G401.6 (cell line): ENCODE results near the gene WASF1.
"Not testable (repeated sequence)": the region's sequence is repeated elsewhere in the genome, so short reads cannot be mapped to it uniquely, and the experiment has no call there.

ENCODE experiments used
- FAIRE-seq: peaks from 2 replicates; lab custom pipeline; 2012; peaks lifted over from hg19 to GRCh38; lab: Jason Lieb, UNC

The WASF1 gene

DNA sequence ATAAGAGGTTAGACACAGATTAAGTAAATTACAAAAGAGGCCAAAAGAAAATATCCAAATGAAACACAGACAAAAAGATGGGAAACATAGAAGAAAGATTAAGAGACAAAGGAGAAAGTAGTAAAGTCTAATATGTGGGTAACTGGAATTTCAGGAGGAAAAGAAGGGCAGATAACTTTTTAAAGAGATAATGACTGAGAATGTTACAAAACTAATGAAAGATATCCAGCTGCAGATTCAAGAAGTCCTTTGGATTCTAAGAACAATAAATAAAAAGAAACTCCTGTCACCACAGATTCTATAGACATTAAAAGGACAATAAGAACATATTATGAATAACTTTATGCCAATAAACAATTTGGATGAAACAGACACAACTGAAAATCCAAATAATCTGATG lies 90.1 kb downstream of the WASF1 start:
- FAIRE-seq, result no peak

DNA sequence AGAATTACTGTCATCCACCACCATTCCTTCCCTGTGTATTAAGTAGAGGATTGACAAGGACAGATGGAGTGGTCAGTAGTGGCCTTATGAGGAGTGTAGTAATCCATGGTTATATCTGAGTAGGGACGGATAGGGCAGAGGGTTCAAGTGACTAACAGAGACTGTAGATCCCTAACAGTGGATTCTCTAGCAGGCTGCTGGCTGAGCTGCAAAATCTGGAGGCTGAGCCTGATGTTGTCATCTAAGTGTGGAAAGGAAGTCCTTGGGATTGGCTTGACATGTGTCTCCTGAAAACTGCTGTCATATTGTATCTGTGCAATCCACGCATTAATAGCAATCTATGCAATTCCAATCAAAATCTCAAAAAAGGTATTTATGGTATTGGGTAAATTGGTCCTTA lies 94.2 kb downstream of the WASF1 start:
- no peak for FAIRE-seq

DNA sequence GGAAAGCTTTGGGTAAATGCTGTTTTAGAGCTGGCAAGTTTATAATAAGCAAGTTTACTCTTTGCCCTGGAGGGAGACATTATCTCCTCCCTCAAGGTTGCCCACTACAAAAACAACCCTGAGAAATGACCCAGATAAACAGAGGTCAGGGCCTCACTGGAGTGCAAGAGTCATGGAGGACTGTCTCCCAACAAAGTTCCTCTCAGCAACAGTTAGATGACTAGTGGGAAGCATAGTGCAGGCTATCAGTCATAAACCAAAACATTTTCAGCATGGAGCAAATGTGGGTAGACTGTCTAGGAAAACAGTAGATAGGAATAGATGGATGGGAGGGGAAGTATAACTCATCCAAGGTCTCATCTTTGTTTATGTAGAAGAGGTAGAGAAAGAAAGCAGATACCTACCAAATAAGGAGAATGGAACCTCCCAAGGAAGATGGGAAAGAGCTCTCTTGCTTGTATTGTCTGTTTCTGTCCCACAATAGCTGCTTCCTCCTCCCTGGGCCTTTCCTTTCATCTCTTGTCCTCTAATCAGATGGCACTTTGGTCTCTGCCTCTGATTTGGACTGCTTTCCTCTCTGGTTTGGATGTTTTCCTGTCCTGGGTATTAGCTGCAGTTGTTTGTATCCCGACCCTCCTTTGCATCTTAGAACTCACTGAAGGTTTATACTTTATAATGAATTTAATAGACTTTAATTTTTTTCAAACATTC lies 95.4 kb downstream of the WASF1 start:
- FAIRE-seq, result no peak

DNA sequence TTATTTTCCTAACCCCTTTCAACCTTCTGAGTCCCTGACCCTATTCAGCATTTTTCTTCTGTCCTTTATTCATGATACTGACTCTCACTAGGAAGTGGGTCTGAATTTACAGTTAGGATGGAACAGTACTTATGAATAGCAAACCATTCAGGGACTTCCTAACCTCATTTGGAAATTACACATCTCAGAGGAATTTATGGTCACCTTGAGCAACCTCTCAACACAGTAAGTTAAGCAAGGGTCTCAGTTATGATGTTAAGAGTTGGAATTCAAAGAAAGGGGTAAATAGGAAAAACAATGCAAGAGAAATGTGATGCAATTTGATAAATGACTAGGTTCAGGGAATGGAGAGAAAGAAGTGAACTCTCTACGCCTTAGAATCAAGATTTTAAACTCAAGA lies 104.1 kb downstream of the WASF1 start:
- no peak for FAIRE-seq

DNA sequence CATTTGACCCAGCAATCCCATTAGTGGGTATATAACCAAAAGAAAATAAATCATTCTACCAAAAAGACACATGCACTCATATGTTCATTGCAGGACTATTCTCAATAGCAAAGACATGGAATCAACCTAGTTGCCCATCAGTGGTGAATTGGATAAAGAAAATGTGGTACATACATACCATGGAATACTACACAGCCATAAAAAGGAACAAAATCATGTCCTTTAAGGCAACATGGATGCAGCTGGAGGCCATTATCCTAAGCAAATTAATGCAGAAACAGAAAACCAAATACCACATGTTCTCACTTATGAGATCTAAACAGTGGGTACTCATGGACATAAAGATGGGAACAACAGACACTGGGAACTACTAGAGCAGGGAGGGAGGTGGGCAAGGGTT lies 106.0 kb downstream of the WASF1 start:
- not testable (repeated sequence) for FAIRE-seq

DNA sequence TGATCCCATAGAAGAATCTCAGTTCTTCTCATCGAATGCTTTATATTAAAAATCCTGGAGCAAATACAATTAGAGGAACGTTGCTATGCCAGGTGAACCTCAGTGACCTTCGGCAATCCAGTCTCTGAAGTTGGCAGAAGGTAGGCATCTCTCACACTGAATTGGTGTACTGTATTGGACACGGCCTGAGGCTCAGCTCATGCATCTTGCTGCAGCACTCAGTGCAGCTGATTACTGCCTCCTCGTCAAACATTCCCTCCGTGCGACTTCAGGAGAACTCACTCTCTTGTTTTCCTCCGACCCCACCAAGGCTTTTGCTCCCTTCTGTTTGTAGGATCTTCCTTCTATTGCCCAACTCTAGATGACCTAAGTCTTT lies 110.9 kb downstream of the WASF1 start:
- FAIRE-seq, result no peak

DNA sequence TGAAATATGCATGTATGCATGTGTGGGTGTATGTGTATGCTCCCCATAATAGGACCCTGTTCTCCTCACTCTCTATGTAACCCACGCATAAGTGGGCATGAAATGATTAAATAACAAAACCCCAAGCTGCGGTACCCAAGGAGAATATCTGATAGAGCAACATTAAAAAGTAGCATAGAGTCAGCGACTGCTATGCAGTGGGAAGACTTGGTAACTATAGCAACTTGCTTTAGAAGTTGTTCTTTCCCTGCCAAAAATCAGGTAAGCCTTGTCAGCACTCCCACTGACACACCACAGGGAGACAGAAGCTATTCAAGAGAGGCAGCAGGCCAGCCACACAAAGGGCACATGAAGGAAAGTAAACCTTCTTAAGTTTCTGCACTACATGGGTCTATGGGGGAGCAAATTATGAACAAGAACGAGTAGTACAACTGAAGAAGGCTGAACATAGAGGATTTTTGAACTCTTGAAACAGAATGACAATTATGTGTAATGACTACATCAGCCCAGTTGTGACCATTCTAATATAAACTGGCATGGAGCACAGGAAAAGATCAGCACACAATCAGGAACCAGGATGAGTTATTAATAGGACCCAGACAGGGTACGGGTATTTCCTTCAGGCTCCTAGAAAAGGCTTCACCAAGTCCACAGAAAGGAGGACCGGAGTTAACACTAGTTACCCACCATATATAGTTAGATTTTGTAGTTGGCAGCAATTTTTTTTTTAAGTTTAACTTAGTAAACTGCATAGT lies 111.5 kb downstream of the WASF1 start:
- no peak for FAIRE-seq

DNA sequence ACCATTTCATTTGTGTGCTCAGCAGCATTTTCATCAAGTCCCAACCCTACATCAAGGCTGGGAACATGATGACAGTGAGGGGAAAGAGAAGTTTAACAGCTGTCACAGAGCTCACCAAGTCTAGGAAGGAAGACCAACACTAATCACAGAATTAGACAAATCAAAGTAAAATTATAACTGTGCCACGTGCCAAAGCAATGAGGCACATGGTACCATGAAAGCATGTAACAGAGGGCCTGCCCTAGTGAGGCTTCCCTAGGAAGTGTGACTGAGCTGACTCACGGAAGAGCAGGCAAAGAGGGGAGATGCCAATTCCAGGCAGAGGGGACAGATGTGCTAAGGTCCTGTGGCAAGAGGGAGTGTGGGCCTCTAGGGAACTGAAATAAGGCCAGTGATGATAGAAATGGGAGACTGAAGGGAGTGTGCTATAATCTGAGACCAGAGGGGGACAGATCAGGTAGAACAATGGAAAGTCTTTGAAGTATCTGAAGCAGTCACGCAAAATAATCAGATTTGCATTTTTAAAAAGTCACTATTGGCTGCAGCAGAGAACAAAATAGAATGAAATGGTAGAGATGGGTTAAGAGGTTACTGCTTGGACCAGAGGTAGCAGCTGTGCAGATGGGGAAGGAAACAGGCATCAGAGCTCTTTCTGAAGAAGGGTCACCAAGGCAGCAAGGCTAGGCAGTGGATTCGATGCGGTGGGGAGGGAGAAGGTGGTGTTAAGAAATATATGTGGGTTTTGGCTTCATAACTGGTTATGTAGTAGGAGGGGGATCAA lies 114.5 kb downstream of the WASF1 start:
- FAIRE-seq, result no peak

DNA sequence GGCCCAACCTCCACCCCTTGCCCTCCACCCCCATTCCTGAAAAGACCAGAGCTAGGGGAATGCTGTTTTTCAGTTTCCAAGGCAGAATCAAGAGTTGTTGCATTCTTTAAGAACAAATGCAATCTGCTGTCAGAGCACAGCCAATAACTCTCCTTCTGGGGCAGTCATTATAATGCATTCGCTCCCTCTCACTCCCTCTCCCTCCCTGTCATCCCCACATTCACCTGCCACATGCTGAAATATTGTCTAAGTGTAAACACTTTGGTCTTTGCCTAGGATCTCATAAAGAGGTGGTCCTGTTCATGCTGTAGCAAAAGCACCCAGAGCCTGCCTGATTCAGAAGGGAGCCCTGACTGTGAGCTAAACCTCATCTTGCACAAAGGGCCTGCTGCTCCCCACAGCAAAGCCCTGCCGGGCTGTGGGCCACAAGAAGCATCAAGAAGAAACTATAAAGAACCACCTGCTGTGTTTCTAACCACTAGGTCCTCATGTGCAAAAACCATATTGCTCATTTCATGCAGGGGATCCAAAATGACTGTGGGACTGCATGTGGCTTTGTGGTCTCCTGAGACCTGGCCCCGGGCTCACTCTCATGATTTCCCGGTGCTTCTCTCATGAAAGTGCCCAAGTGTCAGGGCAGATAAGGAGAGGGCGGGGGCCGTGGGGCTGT lies 115.7 kb downstream of the WASF1 start:
- no peak for FAIRE-seq

DNA sequence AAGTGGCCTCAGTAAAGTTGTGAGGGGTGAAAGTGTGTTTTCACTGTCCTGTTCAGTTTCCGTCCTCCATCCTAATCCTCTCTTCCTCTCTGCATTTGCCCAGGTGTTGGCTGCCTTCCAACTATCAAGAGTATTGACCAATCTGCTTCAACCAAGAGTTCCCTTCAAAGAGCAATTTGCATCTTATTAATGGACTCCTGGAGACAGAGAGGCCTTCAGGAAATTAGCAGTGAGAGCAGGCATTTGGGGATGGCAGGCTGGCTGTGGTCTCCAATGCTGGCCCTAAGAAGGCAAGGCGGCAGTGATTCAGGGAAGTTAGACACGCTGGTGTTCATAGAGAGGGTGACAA lies 124.1 kb downstream of the WASF1 start:
- FAIRE-seq, result no peak

DNA sequence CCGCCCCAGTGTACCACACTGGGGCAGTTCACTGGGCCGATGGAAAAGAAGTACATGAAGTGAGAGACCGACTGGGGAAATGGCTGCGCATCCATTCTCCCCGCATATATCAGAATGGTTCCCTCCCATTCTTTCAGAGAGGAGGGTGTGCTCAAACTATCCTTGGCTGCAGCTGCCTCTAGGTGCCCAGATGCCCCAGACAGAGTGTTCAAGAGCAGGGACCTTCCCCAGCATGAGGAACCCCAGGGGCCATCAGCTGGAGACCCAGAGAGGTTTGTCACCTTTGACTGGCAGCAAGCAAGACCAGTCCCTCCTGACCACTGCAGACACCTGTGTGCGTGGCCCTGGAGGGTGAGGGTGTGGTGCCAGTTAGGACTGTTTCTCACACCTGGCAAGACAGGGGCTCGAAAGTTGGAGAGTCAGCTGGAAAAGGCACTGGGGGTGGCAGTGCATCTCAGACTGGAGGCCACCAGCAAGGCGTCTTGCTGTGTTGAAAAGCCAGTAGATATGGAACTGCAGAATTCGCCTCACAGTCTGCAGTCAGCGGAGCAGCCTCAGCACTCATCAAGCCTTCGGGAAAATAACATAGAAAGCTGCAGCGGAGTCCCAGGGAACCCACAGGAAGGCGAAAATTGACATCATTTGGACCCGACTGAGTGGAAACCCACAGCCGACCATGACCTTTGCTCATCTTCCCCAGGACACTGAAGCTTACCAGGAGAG lies 124.6 kb downstream of the WASF1 start:
- FAIRE-seq, result no peak

DNA sequence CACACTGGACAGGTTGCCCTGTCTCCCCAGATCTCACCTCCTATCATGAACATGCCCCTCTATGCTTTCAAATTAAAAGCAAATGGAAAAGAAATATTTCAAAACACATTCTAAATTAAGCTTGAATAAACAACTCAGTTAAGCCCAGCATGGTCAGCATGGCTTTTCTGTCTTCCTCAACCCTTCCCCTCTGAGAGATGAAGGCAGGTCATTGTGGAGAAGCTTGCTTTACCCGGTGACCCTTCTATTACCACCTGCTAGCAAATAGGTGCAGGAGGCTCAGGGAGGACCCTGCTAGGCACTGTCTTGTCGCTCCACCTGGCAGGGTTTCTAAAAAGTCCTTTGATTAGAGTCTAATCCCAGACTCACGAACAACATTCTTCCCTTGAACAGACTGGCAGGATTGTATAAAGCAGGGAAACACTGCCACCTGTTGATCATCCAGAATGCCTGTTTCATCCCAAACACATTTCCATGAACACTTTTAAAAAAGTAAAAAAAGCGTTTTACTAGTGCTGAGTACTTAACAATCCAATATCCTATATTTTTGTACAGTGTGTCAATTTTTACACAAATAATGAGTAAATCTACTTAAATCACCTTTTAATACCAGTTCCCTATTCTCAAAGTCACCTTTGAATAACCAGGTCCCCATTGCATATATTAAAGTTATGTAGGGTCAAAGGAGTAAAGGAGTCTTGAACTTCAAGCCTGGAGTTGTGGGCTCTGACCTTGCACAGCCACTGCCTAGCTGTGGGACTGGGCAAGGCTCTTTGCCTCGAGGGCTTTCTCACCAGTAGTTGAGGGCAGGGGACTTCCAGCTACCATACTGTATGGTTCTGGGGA lies 125.9 kb downstream of the WASF1 start:
- peak; percentile 91 for FAIRE-seq

DNA sequence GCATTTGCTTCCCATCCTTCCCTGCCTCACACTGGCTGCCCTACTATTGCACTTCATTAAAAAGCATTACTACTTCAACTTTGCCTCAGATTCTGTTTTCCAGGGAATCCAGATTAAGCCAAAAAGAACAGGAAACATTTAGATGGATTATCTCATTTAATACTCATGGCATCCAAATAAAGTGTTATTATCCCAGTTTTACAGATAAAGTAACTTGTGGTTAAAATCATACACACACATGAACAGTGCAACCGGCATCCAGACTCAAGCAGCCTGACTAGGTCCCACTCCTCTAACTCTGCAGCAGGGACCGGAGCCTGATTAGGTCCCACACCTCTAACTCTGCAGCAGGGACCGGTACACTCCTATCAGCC lies 129.0 kb downstream of the WASF1 start:
- FAIRE-seq, result no peak
